Hepatocyte (in vitro differentiated cells): ENCODE data around the gene PTGDS.

Experiments
- CTCF ChIP-seq: fragments of 200-600 bp; sonication (generic); IDR thresholded peaks from 2 replicates; pipeline ENCODE4 v1.5.1; 2016; ENCODE audit warnings: antibody characterized with exemption, mild to moderate bottlenecking; ENCODE audit not compliant: poor library complexity
- EZH2phosphoT487 ChIP-seq: fragments of 200-600 bp; sonication (generic); IDR thresholded peaks from one replicate; pipeline ENCODE4 v1.6.1; 2018; ENCODE audit warnings: antibody characterized with exemption, mild to moderate bottlenecking, low read depth, moderate library complexity; ENCODE audit not compliant: unreplicated experiment, severe bottlenecking

DNA sequence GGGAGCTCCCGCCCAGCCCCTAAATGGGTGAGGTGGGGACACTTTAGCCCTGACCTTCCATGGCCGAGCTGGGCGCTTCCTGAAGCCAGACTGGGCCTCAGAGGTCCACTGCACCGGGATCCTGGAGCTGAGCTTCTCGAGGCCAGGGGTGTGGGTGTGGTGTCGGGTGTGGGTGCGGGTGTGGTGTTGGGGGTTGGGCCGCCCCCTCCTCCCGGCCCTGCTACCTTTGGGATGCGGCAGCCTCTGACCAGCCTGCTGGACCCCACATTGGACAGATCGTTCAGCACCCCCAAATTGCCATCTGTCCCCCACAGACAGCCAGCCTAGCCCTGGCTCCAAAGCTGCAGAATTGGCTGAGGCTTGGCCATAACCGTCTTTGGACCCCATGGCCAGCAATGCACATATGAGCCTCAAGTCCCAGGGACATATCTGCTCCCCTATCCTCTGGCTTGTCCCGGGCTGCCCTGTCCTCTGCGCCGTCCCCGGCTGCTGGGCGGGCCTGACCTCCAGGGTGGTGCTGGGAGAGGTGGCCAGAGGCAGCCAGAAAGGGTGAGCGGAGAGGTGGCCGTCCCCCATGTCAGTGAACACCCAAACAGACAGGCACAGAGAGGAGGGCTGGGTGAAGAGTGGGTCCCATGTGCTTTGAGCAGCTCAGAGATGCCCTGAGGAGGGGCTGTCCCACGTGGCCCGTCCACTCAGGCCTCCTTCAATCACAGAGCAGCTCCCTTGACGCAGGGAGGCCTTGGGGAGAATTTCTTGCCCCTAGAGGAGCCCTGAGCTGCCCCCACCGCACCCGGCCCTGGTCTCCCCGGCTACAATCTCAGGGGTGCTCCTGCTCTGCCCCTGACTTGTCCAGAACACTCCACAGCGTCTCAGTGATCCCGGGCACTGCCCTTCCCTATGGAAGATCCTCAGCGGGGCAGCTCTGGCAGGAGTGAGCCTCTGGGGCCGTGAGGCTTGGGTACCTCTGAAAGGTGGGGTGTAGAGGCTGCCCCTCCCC lies 3.4 kb upstream of the PTGDS start:
- TF ChIP-seq CTCF: no peak
- no peak for TF ChIP-seq EZH2phosphoT487
